Endodermal cell (in vitro differentiated cells): Measurements from ENCODE around the gene MICAL1. TPM values are rescaled to one million over a fixed set of nuclear protein-coding genes. Genes with fewer than 3 reads are reported as not detected.

ENCODE experiments used
- DNase-seq: peaks from one replicate; pipeline ENCODE4 v3.0.0-alpha.2; 2017
- H3K27ac ChIP-seq: 2 replicates; pipeline ENCODE4 v1.5.1; 2013; ENCODE audit warnings: mild to moderate bottlenecking, low read depth, low read length, moderate library complexity
- H3K27me3 ChIP-seq: 2 replicates; pipeline ENCODE4 v1.6.1; 2013; ENCODE audit warnings: mild to moderate bottlenecking, low read length, moderate library complexity; ENCODE audit not compliant: insufficient read depth, control insufficient read depth, poor library complexity, severe bottlenecking
- H3K36me3 ChIP-seq: 2 replicates; pipeline ENCODE4 v1.7.0; 2013; ENCODE audit warnings: mild to moderate bottlenecking, low read length, moderate library complexity; ENCODE audit not compliant: control insufficient read depth, insufficient read depth
- H3K4me1 ChIP-seq: one replicate; pipeline ENCODE4 v1.7.0; 2013; ENCODE audit warnings: low read length; ENCODE audit not compliant: control insufficient read depth, insufficient read depth
- H3K4me3 ChIP-seq: 2 replicates; pipeline ENCODE4 v1.5.1; 2013; ENCODE audit warnings: mild to moderate bottlenecking, low read length, moderate library complexity
- H3K9ac ChIP-seq: 2 replicates; pipeline ENCODE4 v1.6.1; 2013; ENCODE audit warnings: mild to moderate bottlenecking, low read length, moderate library complexity; ENCODE audit not compliant: poor library complexity, severe bottlenecking; ENCODE audit errors: extremely low read depth
- H3K9me3 ChIP-seq: 2 replicates; pipeline ENCODE4 v1.6.1; 2013; ENCODE audit warnings: mild to moderate bottlenecking, low read length, moderate library complexity; ENCODE audit not compliant: control insufficient read depth
- H3K27ac Mint-ChIP-seq: 2 replicates; pipeline ENCODE4 v1.8.0; 2020; ENCODE audit warnings: mixed read lengths
- H3K27me3 Mint-ChIP-seq: 2 replicates; pipeline ENCODE4 v1.8.0; 2021; ENCODE audit warnings: mild to moderate bottlenecking, mixed read lengths; ENCODE audit not compliant: insufficient read depth
- H3K36me3 Mint-ChIP-seq: 2 replicates; pipeline ENCODE4 v1.8.0; 2020; ENCODE audit warnings: low read depth, mixed read lengths
- H3K4me1 Mint-ChIP-seq: 2 replicates; pipeline ENCODE4 v1.8.0; 2020; ENCODE audit warnings: mixed read lengths
- H3K4me3 Mint-ChIP-seq: 2 replicates; pipeline ENCODE4 v1.8.0; 2020; ENCODE audit warnings: mild to moderate bottlenecking, moderate library complexity, mixed read lengths
- H3K9me3 Mint-ChIP-seq: 2 replicates; pipeline ENCODE4 v1.8.0; 2020; ENCODE audit warnings: mild to moderate bottlenecking, mixed read lengths
- WGBS, 2 experiments: methylation state at CpG; one replicate each; pipeline versions ENCODE4 v1.1.5 to v1.1.7; 2013; ENCODE audit warnings: missing lambda C conversion rate in 2 of 2, mixed read lengths in 1 of 2; ENCODE audit not compliant: insufficient coverage in 1 of 2, insufficient read length in 1 of 2; 5-methylcytosine and 5-hydroxymethylcytosine counted together
- total RNA-seq, 2 donors: library from RNA; stranded (reverse); fragmentation: NEBNext Ultra II Directional in 1 of 2; extraction: Animal tissue kit (Norgen Biotek cat#: 25700) in 1 of 2; gene quantifications; 2 replicates in 1 of 2; 3 replicates in 1 of 2; pipeline ENCODE4 v1.2.1, GENCODE V29; 2021
- TF ChIP-seq, protein P1 (sequence below): fragments of 200-600 bp; sonication (generic); conservative IDR thresholded peaks from 2 replicates; pipeline ENCODE4 v1.5.0; 2021; ENCODE audit warnings: antibody characterized with exemption, mild to moderate bottlenecking

MICAL1 gene
- total RNA-seq, 2 donors from 2014 or later = 10.4 to 22.8 TPM

- 0 to 2% methylated on average over 13 to 31 of the region's 31 CpGs for WGBS, 2 experiments
- Mint-ChIP-seq H3K27ac (peak overlapping the region; percentile 95), H3K4me3 (peak overlapping the region; percentile 90), H3K9me3 (no peaks in the 10 kb centered on the region), H3K27me3 (peaks cover 7% of the 10 kb centered on the region), H3K4me1 (peaks cover 4% of the 10 kb centered on the region), H3K36me3 (peaks cover 18% of the 10 kb centered on the region)
- Histone ChIP-seq H3K4me3 (peak overlapping the region; percentile 90), H3K27me3 (no peaks in the 10 kb centered on the region), H3K4me1 (peaks cover 8% of the 10 kb centered on the region), H3K9me3 (no peaks in the 10 kb centered on the region), H3K27ac (peak overlapping the region; percentile 44), H3K36me3 (peaks cover 33% of the 10 kb centered on the region), H3K9ac (peak overlapping the region; percentile 91)
- TF ChIP-seq, protein P1, sequence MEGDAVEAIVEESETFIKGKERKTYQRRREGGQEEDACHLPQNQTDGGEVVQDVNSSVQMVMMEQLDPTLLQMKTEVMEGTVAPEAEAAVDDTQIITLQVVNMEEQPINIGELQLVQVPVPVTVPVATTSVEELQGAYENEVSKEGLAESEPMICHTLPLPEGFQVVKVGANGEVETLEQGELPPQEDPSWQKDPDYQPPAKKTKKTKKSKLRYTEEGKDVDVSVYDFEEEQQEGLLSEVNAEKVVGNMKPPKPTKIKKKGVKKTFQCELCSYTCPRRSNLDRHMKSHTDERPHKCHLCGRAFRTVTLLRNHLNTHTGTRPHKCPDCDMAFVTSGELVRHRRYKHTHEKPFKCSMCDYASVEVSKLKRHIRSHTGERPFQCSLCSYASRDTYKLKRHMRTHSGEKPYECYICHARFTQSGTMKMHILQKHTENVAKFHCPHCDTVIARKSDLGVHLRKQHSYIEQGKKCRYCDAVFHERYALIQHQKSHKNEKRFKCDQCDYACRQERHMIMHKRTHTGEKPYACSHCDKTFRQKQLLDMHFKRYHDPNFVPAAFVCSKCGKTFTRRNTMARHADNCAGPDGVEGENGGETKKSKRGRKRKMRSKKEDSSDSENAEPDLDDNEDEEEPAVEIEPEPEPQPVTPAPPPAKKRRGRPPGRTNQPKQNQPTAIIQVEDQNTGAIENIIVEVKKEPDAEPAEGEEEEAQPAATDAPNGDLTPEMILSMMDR = peak; percentile 62
- DNase-seq = peak; percentile 87
Observed at GRCh38 chr6:109441069-109441816, 14.3 kb downstream of the MICAL1 start.

GRCh38 chr6:109440331-109441068 is 15.1 kb downstream of the MICAL1 start, which contains the start of the genes PPIL6 and SMPD2:
Gene PPIL6 (minus strand): TSS chr6:109440628. CDS start chr6:109440590, 38 bp downstream.
Gene SMPD2 (plus strand): TSS chr6:109440724. CDS start chr6:109441122, 398 bp downstream.
- H3K4me3 Mint-ChIP-seq = peak within 1 kb of the TSS; percentile 90
- no peaks in the 10 kb centered on the region for H3K9me3 Mint-ChIP-seq
- peaks cover 8% of the 10 kb centered on the region for H3K4me1 ChIP-seq
- H3K36me3 ChIP-seq = peaks cover 29% of the 10 kb centered on the region
- TF ChIP-seq, protein P1 = no peak
- peaks cover 7% of the 10 kb centered on the region for H3K27me3 Mint-ChIP-seq
- H3K36me3 Mint-ChIP-seq = peaks cover 12% of the 10 kb centered on the region
- no peaks in the 10 kb centered on the region for H3K9me3 ChIP-seq
- WGBS, 2 experiments = 0% methylated on average over 14 to 102 of the region's 102 CpGs
- peak within 1 kb of the TSS; percentile 90 for H3K4me3 ChIP-seq
- H3K9ac ChIP-seq = peak within 1 kb of the TSS; percentile 91
- H3K27ac ChIP-seq = peak within 1 kb of the TSS; percentile 80
- H3K27me3 ChIP-seq = no peaks in the 10 kb centered on the region
- peak; percentile 97 for DNase-seq
- peak within 1 kb of the TSS; percentile 95 for H3K27ac Mint-ChIP-seq
- peaks cover 4% of the 10 kb centered on the region for H3K4me1 Mint-ChIP-seq

DNA sequence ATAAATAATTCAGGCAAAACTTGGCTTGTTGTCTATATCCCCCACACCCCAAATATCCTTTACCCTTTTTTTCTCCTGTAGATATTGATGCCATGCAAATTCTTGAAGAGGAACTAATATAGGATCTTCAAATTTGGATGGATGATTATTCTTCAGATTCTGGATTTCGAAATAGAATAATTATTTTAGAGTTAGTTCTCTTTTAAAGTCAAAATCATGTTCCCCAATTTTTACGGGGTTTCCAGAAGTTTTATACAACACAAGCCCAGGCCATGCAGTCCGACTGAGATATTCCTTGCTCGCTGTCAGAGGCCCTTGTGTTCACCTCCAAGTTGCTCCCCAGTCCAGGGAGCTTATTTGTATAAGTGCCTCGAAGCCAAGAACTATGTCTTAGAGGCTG is 19.5 kb downstream of the MICAL1 start:
- Mint-ChIP-seq H3K4me3 (no peak overlapping the region), H3K36me3 (peaks cover 2% of the 10 kb centered on the region)
- WGBS, 2 experiments = 92 to 100% methylated on average over 4 to 5 of the region's 5 CpGs

More for the DNA sequence above, 19.5 kb downstream of the MICAL1 start:
- Mint-ChIP-seq H3K27me3 (peaks cover 7% of the 10 kb centered on the region), H3K9me3 (no peaks in the 10 kb centered on the region), H3K27ac (no peak overlapping the region), H3K4me1 (peaks cover 8% of the 10 kb centered on the region)
- no peaks in the 10 kb centered on the region for H3K9me3 ChIP-seq
- H3K9ac ChIP-seq = no peak overlapping the region
- no peaks in the 10 kb centered on the region for H3K4me1 ChIP-seq
- no peaks in the 10 kb centered on the region for H3K36me3 ChIP-seq
- H3K27me3 ChIP-seq = no peaks in the 10 kb centered on the region
- TF ChIP-seq, protein P1 = no peak
- no peak for DNase-seq
- no peak overlapping the region for H3K4me3 ChIP-seq
- no peak overlapping the region for H3K27ac ChIP-seq
